Liver (tissue), 3 donors: ENCODE results near the gene FRYL.

Experiments used
- ATF3 ChIP-seq: IDR thresholded peaks from 2 replicates; pipeline ENCODE4 v1.6.1; 2016; ENCODE audit warnings: antibody characterized with exemption
- CTCF ChIP-seq: fragments of 150-350 bp; IDR thresholded peaks from 2 replicates; pipeline ENCODE4 v1.5.1; 2017; ENCODE audit warnings: improper control_type of control experiment, low read depth, low read length; ENCODE audit not compliant: missing input control
- EGR1 ChIP-seq, 2 donors: IDR thresholded peaks; 2 replicates each; pipeline ENCODE4 v1.6.1; 2016 to 2018; ENCODE audit warnings: antibody characterized with exemption in 2 of 2, low read depth in 2 of 2
- FOXA2 ChIP-seq: IDR thresholded peaks from 2 replicates; pipeline ENCODE4 v1.6.1; 2016; ENCODE audit warnings: antibody characterized with exemption
- GABPA ChIP-seq, 2 donors: IDR thresholded peaks in 1 of 2; conservative IDR thresholded peaks in 1 of 2; 2 replicates each; pipeline ENCODE4 v1.6.1; 2016; ENCODE audit warnings: antibody characterized with exemption in 2 of 2, mild to moderate bottlenecking in 1 of 2, moderate library complexity in 1 of 2
- HNF4A ChIP-seq, 2 donors: conservative IDR thresholded peaks; 2 replicates each; pipeline ENCODE4 v1.6.1; 2016; ENCODE audit warnings: antibody characterized with exemption in 2 of 2, mild to moderate bottlenecking in 2 of 2
- HNF4G ChIP-seq: IDR thresholded peaks from 2 replicates; pipeline ENCODE4 v1.6.1; 2016; ENCODE audit warnings: antibody characterized with exemption
- JUND ChIP-seq, 2 donors: IDR thresholded peaks; 2 replicates each; pipeline ENCODE4 v1.6.1; 2016; ENCODE audit warnings: antibody characterized with exemption in 2 of 2
- NR2F2 ChIP-seq: IDR thresholded peaks from 2 replicates; pipeline ENCODE4 v1.6.1; 2016; ENCODE audit warnings: antibody characterized with exemption
- REST ChIP-seq: IDR thresholded peaks from 2 replicates; pipeline ENCODE4 v1.6.1; 2016; ENCODE audit warnings: antibody characterized with exemption, mild to moderate bottlenecking
- SP1 ChIP-seq: IDR thresholded peaks from 2 replicates; pipeline ENCODE4 v1.6.1; 2018; ENCODE audit warnings: antibody characterized with exemption, mild to moderate bottlenecking
- TAF1 ChIP-seq: conservative IDR thresholded peaks from 2 replicates; pipeline ENCODE4 v1.6.1; 2016; ENCODE audit warnings: antibody characterized with exemption, mild to moderate bottlenecking
- YY1 ChIP-seq: IDR thresholded peaks from 2 replicates; pipeline ENCODE4 v1.6.1; 2016; ENCODE audit warnings: antibody characterized with exemption, mild to moderate bottlenecking
- ZBTB33 ChIP-seq: IDR thresholded peaks from 2 replicates; pipeline ENCODE4 v1.6.1; 2016; ENCODE audit warnings: antibody characterized with exemption
- donor health status: healthy.
- donor health status: healthy.

- TF ChIP-seq CTCF (no peak), FOXA2 (no peak), YY1 (no peak), EGR1 (IDR thresholded peaks at IDR 0.05; ENCODE audit: low read depth in 2 of 2) (no peak), HNF4A (conservative IDR thresholded peaks at IDR 0.05) (no peak), TAF1 (no peak), SP1 (no peak), GABPA (IDR thresholded peaks at IDR 0.05 in 1 of 2, conservative IDR thresholded peaks at IDR 0.05 in 1 of 2) (no peak), ZBTB33 (no peak), NR2F2 (peak; percentile 30), REST (no peak), HNF4G (no peak), ATF3 (no peak), JUND (IDR thresholded peaks at IDR 0.05) (no peak)
These were observed 185.9 kb downstream of the FRYL start for GRCh38 chr4:48594180-48594579.
